Parietal lobe (tissue), 1 donor: Measurements from ENCODE around the gene LUM. TPM values are rescaled to one million over a fixed set of nuclear protein-coding genes. Genes with fewer than 3 reads are reported as not detected.

Source experiments
- total RNA-seq: library from RNA; depleted of rRNA; stranded (reverse); fragments of >200 nt; gene quantifications from one replicate; pipeline ENCODE4 v1.2.3, GENCODE V29; 2014

LUM gene
- total RNA-seq: 4.4 TPM

GRCh38 chr12:91111366-91112325, at the start of gene LUM:
TSS of gene LUM (minus strand) at chr12:91111494. CDS start at chr12:91108979, 2,515 bp downstream.

GRCh38 chr12:91057368-91058165, 53.7 kb downstream of the LUM start, which contains the start of gene KERA:
TSS of gene KERA (minus strand) at chr12:91058024. CDS start at chr12:91056281, 1,743 bp downstream.

Other genes starting within 250 kb of the LUM start
- gene CCER1, start 156.3 kb downstream of the LUM start, total RNA-seq: not detected
- not detected for gene EPYC, start 106.5 kb downstream of the LUM start, total RNA-seq
- 0.31 TPM for gene KERA, start 53.5 kb downstream of the LUM start, total RNA-seq
- 20.3 TPM for gene DCN, start 71.3 kb upstream of the LUM start, total RNA-seq